Mammary epithelial cell (primary cell): ENCODE measurements around the gene LSM6.

Experiments
- EZH2 ChIP-seq: IDR thresholded peaks from 2 replicates; pipeline ENCODE4 v1.6.1; 2012; ENCODE audit warnings: low read length, inconsistent platforms, borderline replicate concordance
- TF ChIP-seq, protein P1 (sequence below), 2 donors: IDR thresholded peaks in 1 of 2; conservative IDR thresholded peaks in 1 of 2; 2 replicates each; pipeline ENCODE4 v1.5.1; 2011 to 2012; ENCODE audit warnings: inconsistent platforms in 2 of 2, low read length in 2 of 2, mild to moderate bottlenecking in 2 of 2, control low read depth in 1 of 2, low read depth in 1 of 2; ENCODE audit not compliant: insufficient read depth in 1 of 2; ENCODE audit errors: extremely low read depth in 1 of 2

DNA sequence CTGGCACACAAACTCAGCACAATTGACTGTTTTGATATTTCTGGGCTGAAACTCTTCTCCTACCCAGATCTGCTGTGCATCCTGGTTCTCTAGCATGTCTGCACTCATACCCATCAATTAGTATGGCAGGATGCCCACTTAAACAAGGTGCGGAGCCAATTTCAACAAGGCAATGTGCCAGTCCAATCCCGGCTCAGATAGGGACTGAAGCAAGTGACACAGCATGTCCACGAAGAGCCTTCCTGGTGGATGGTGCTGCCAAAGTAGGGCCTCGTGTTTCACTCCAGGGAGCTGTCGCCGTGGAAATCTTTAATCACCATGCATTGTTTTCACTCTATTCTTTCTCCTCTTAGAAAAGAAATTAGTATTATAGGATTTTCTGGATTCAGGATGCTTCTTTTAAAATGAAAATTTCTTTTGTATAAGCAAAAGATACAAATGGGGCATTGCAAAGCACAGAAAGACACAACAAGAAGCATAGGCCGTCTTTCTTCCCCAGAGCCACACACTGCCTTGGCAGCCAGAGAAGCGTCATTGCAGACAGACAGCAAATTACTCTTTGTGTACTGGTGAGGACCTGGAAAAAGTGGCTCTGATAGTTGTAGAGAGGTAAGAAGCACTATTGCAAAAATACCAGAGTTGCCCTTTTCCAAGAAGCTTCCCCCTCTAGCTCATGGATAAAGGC is 40.6 kb upstream of the LSM6 start:
- TF ChIP-seq, protein P1, sequence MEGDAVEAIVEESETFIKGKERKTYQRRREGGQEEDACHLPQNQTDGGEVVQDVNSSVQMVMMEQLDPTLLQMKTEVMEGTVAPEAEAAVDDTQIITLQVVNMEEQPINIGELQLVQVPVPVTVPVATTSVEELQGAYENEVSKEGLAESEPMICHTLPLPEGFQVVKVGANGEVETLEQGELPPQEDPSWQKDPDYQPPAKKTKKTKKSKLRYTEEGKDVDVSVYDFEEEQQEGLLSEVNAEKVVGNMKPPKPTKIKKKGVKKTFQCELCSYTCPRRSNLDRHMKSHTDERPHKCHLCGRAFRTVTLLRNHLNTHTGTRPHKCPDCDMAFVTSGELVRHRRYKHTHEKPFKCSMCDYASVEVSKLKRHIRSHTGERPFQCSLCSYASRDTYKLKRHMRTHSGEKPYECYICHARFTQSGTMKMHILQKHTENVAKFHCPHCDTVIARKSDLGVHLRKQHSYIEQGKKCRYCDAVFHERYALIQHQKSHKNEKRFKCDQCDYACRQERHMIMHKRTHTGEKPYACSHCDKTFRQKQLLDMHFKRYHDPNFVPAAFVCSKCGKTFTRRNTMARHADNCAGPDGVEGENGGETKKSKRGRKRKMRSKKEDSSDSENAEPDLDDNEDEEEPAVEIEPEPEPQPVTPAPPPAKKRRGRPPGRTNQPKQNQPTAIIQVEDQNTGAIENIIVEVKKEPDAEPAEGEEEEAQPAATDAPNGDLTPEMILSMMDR (conservative IDR thresholded peaks at IDR 0.05 in 1 of 2, IDR thresholded peaks at IDR 0.05 in 1 of 2; ENCODE audit: extremely low read depth in 1 of 2, insufficient read depth in 1 of 2, low read depth in 1 of 2, low read length in 2 of 2), result no peak
- no peak for TF ChIP-seq EZH2
